OCI-LY3 (cell line): ENCODE data around the gene GARNL3.

Experiments used
- EZH2phosphoT487 ChIP-seq: fragments of 200-600 bp; shearing (Covaris generic); IDR thresholded peaks from 2 replicates; pipeline ENCODE4 v1.6.1; 2018; ENCODE audit warnings: antibody characterized with exemption, mixed run types, low read depth
- TF ChIP-seq, protein P1 (sequence below): fragments of 200-600, 300-600 bp; sonication (generic); IDR thresholded peaks from 2 replicates; pipeline ENCODE4 v1.5.1; 2014; ENCODE audit warnings: antibody characterized with exemption, low read length, low read depth

DNA sequence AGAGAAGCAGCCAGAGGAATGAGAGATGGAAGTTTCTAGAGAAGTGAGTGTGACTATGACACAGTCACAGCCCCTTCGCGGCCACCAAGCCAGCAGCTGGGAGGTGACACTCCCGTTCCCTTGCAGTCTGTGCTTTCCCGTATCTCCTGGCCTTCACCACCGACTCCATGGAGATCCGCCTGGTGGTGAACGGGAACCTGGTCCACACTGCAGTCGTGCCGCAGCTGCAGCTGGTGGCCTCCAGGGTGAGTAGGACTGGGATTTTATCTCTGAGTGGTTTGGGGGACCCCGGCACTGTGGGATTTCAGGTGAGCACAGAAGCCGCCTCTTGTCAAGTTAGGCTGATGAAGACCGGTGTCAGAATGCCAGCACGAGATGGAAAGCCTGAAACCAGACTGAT lies 120.3 kb downstream of the GARNL3 start:
- TF ChIP-seq EZH2phosphoT487: no peak
- TF ChIP-seq, protein P1, sequence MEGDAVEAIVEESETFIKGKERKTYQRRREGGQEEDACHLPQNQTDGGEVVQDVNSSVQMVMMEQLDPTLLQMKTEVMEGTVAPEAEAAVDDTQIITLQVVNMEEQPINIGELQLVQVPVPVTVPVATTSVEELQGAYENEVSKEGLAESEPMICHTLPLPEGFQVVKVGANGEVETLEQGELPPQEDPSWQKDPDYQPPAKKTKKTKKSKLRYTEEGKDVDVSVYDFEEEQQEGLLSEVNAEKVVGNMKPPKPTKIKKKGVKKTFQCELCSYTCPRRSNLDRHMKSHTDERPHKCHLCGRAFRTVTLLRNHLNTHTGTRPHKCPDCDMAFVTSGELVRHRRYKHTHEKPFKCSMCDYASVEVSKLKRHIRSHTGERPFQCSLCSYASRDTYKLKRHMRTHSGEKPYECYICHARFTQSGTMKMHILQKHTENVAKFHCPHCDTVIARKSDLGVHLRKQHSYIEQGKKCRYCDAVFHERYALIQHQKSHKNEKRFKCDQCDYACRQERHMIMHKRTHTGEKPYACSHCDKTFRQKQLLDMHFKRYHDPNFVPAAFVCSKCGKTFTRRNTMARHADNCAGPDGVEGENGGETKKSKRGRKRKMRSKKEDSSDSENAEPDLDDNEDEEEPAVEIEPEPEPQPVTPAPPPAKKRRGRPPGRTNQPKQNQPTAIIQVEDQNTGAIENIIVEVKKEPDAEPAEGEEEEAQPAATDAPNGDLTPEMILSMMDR: no peak
